AG04450 (cell line): ENCODE data around the gene BMP10. TPM values are rescaled to one million over a fixed set of nuclear protein-coding genes. Genes with fewer than 3 reads are reported as not detected.

Experiments used
- CTCF ChIA-PET: fragments of 300-600, 350-600 bp; formaldehyde crosslinking; extraction: SDS; loops from one replicate; lab custom pipeline; 2022; ENCODE audit warnings: antibody characterized with exemption, inconsistent platforms; lab: Charles Lee
- POLR2A ChIA-PET: fragments of 350-600 bp; formaldehyde crosslinking; extraction: SDS; loops from one replicate; lab custom pipeline; 2021; ENCODE audit warnings: antibody characterized with exemption, inconsistent platforms; lab: Yijun Ruan, JAX
- DNase-seq: peaks from one replicate; pipeline ENCODE4 v3.0.0-alpha.2; 2011; ENCODE audit warnings: low read depth, low spot score
- H3K27ac ChIP-seq: one replicate; pipeline ENCODE4 v1.5.1; 2012; ENCODE audit warnings: low read depth, low read length, control low read depth
- H3K27me3 ChIP-seq: one replicate; pipeline ENCODE4 v1.6.0; 2012; ENCODE audit warnings: low read length; ENCODE audit not compliant: control insufficient read depth, insufficient read depth
- H3K4me3 ChIP-seq: 2 replicates; pipeline ENCODE4 v1.5.1; 2011; ENCODE audit warnings: mild to moderate bottlenecking, low read depth, low read length, control low read depth
- H3K9me3 ChIP-seq: 2 replicates; pipeline ENCODE4 v1.5.1; 2012; ENCODE audit warnings: low read length; ENCODE audit not compliant: control insufficient read depth, insufficient read depth
- CTCF ChIP-seq: IDR thresholded peaks from 2 replicates; pipeline ENCODE4 v1.5.1; 2011; ENCODE audit warnings: low read depth, low read length, control low read depth, inconsistent platforms
- polyA plus RNA-seq: library from polyadenylated mRNA; depleted of rRNA; stranded (reverse); fragments of >200 nt; gene quantifications from 2 replicates; pipeline ENCODE4 v1.2.3, GENCODE V29; 2011

BMP10 gene
- polyA plus RNA-seq, 1 experiment, result not detected

GRCh38 chr2:68907232-68907919 lies 36.2 kb upstream of the BMP10 start:
- H3K27me3 ChIP-seq, result no peaks in the 10 kb centered on the region
- no peak for TF ChIP-seq CTCF
- H3K27ac ChIP-seq, result no peak overlapping the region
- no peak for DNase-seq
- CTCF ChIA-PET, result interaction anchor here (0.6 to 6.1 kb wide), 7 partner anchors 18 to 444 kb away, joined by 3 to 69 read pairs (median 14); no protein-coding TSS in a partner anchor
- no peaks in the 10 kb centered on the region for H3K9me3 ChIP-seq
- POLR2A ChIA-PET, result no interaction called here
- H3K4me3 ChIP-seq, result no peak overlapping the region

GRCh38 chr2:68906716-68907115 lies 35.5 kb upstream of the BMP10 start:
- Histone ChIP-seq H3K27me3 (no peaks in the 10 kb centered on the region), H3K27ac (no peak overlapping the region), H3K4me3 (no peak overlapping the region), H3K9me3 (no peaks in the 10 kb centered on the region)
- CTCF ChIA-PET, result interaction anchor here (0.6 to 6.1 kb wide), 5 partner anchors 18 to 443 kb away, joined by 3 to 69 read pairs (median 20); no protein-coding TSS in a partner anchor
- POLR2A ChIA-PET, result no interaction called here
- DNase-seq, result no peak
- no peak for TF ChIP-seq CTCF

GRCh38 chr2:68905116-68905515 lies 33.9 kb upstream of the BMP10 start:
- DNase-seq, result no peak

GRCh38 chr2:68901561-68901960 lies 30.4 kb upstream of the BMP10 start:
- Histone ChIP-seq H3K27me3 (peaks cover 2% of the 10 kb centered on the region), H3K4me3 (no peak overlapping the region), H3K27ac (no peak overlapping the region), H3K9me3 (peaks cover 10% of the 10 kb centered on the region; the same call in 1 of the 2 replicates)
- CTCF ChIA-PET, result interaction anchor here (0.6 to 2.6 kb wide), 6 partner anchors 63 to 438 kb away, joined by 3 to 15 read pairs (median 4); no protein-coding TSS in a partner anchor
- no peak for TF ChIP-seq CTCF
- POLR2A ChIA-PET, result no interaction called here
- no peak for DNase-seq

More at GRCh38 chr2:68905116-68905515, 33.9 kb upstream of the BMP10 start:
- Histone ChIP-seq H3K9me3 (peaks cover 10% of the 10 kb centered on the region; the same call in 1 of the 2 replicates), H3K27ac (no peak overlapping the region), H3K4me3 (no peak overlapping the region), H3K27me3 (no peaks in the 10 kb centered on the region)
- ChIA-PET POLR2A (no interaction called here), CTCF (interaction anchor here (1.1 to 6.1 kb wide), 2 partner anchors 153 to 195 kb away, joined by 3 to 69 read pairs; no protein-coding TSS in a partner anchor)
- no peak for TF ChIP-seq CTCF

GRCh38 chr2:68901199-68901514 lies 30.0 kb upstream of the BMP10 start:
- Histone ChIP-seq H3K4me3 (no peak overlapping the region), H3K27me3 (peaks cover 3% of the 10 kb centered on the region), H3K27ac (no peak overlapping the region), H3K9me3 (peaks cover 10% of the 10 kb centered on the region; the same call in 1 of the 2 replicates)
- POLR2A ChIA-PET, result no interaction called here
- CTCF ChIA-PET, result interaction anchor here (0.6 to 2.6 kb wide), 4 partner anchors 150 to 438 kb away, joined by 4 to 15 read pairs (median 4); no protein-coding TSS in a partner anchor
- DNase-seq, result no peak
- TF ChIP-seq CTCF, result peak; percentile 45
